Upper lobe of left lung (tissue), 6 donors: ENCODE data around the gene CYP27C1. TPM values are rescaled to one million over a fixed set of nuclear protein-coding genes. Genes with fewer than 3 reads are reported as not detected.

Source experiments
- ATAC-seq, 2 donors: fragments of 200-7000 bp; cut with Tn5 transposase; one replicate each; pipeline ENCODE4 v1.9.1; 2022; ENCODE audit warnings: mild to moderate bottlenecking in 2 of 2, moderate library complexity in 2 of 2; ENCODE audit not compliant: low FRiP score in 2 of 2
- DNase-seq, 2 donors: peaks; one replicate each; pipeline ENCODE4 v3.0.0-alpha.2; 2019 to 2020
- H3K27ac ChIP-seq, 4 donors: fragments of 200-600 bp; sonication (generic); one replicate each; pipeline ENCODE4 v1.5.1; 2016 to 2019
- H3K27me3 ChIP-seq, 4 donors: fragments of 200-600 bp; sonication (generic); one replicate each; pipeline ENCODE4 v1.5.1; 2017 to 2019
- H3K36me3 ChIP-seq, 4 donors: fragments of 200-600 bp; sonication (generic); one replicate each; pipeline ENCODE4 v1.5.1; 2016 to 2019
- H3K4me1 ChIP-seq, 4 donors: fragments of 200-600 bp; sonication (generic); one replicate each; pipeline ENCODE4 v1.5.1; 2018 to 2019
- H3K4me3 ChIP-seq, 4 donors: fragments of 200-600 bp; sonication (generic); one replicate each; pipeline ENCODE4 v1.5.1; 2017 to 2019; ENCODE audit warnings: mild to moderate bottlenecking in 2 of 4, moderate library complexity in 1 of 4
- H3K9me3 ChIP-seq, 4 donors: fragments of 200-600 bp; sonication (generic); one replicate each; pipeline ENCODE4 v1.5.1; 2018 to 2019
- EP300 ChIP-seq, 4 donors: sonication (generic); formaldehyde crosslinking; IDR thresholded peaks; one replicate each; pipeline ENCODE4 v1.5.1; 2017; ENCODE audit warnings: antibody characterized with exemption in 4 of 4, control low read depth in 2 of 4
- POLR2A ChIP-seq, 4 donors: fragments of 450-650 bp; IDR thresholded peaks; one replicate each; pipeline ENCODE4 v1.5.1; 2016 to 2017; ENCODE audit warnings: antibody characterized with exemption in 4 of 4, mild to moderate bottlenecking in 2 of 4
- POLR2AphosphoS5 ChIP-seq, 2 donors: sonication (generic); formaldehyde crosslinking; IDR thresholded peaks; one replicate each; pipeline ENCODE4 v1.5.1; 2017; ENCODE audit warnings: antibody characterized with exemption in 2 of 2
- WGBS, 2 donors: methylation state at CpG; one replicate each; pipeline ENCODE4 v1.1.5; 2017 to 2018; 5-methylcytosine and 5-hydroxymethylcytosine counted together
- total RNA-seq, 6 donors: library from RNA; depleted of rRNA in 4 of 6; stranded (reverse); fragments of >200 nt in 4 of 6; gene quantifications; one replicate each; pipeline versions ENCODE4 v1.1.0 to v1.2.1, GENCODE V29; 2016 to 2021
- TF ChIP-seq, protein P1 (sequence below), 6 experiments: fragments of 450-650 bp in 4 of 6; fragments of 200-600 bp in 2 of 6; sonication (generic) in 2 of 6; IDR thresholded peaks; one replicate each; pipeline ENCODE4 v1.5.1; 2016 to 2019; ENCODE audit warnings: antibody characterized with exemption in 6 of 6
- donor health status: DM: no; HTN: no; CAD: no; lungs with moderate emphysema.
- donor health status: DM: no; HTN: yes; CAD: no; lungs with severe emphysema.

The CYP27C1 gene
- total RNA-seq, 6 donors from 2014 or later = 0.11 to 0.39 (median 0.14) TPM; not detected in 2

DNA sequence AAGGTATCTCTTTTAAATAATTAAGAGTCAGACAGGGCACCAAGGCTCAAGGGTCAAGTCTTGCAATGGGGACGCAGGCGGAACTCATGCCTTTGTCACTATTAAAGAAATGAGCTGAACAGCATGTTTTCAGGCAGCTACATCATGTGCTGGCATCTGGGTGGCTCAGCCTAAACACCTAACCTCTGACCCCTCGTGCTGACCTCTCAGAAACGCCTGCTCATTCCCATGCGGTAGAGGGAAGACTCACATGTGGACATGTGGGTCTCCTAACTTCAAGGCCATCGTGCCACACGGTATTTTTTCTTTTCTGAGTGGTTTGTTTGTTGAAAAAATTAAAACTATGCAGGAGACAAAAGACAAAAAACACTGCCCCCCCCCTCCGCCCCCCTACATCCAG lies 31.3 kb downstream of the CYP27C1 start:
- Histone ChIP-seq H3K27ac (no peak overlapping the region), H3K4me1 (no peaks in the 10 kb centered on the region), H3K4me3 (no peak overlapping the region), H3K36me3 (no peaks in the 10 kb centered on the region), H3K9me3 (peaks cover 0 to 2% (median 0%) of the 10 kb centered on the region in 4 donors), H3K27me3 (no peaks in the 10 kb centered on the region)
- ATAC-seq (no peak), DNase-seq (no peak)
- no peak for TF ChIP-seq POLR2AphosphoS5 (IDR thresholded peaks at IDR 0.05)
- no peak for TF ChIP-seq POLR2A (IDR thresholded peaks at IDR 0.05)
- TF ChIP-seq EP300 (IDR thresholded peaks at IDR 0.05) = no peak
- TF ChIP-seq, protein P1, sequence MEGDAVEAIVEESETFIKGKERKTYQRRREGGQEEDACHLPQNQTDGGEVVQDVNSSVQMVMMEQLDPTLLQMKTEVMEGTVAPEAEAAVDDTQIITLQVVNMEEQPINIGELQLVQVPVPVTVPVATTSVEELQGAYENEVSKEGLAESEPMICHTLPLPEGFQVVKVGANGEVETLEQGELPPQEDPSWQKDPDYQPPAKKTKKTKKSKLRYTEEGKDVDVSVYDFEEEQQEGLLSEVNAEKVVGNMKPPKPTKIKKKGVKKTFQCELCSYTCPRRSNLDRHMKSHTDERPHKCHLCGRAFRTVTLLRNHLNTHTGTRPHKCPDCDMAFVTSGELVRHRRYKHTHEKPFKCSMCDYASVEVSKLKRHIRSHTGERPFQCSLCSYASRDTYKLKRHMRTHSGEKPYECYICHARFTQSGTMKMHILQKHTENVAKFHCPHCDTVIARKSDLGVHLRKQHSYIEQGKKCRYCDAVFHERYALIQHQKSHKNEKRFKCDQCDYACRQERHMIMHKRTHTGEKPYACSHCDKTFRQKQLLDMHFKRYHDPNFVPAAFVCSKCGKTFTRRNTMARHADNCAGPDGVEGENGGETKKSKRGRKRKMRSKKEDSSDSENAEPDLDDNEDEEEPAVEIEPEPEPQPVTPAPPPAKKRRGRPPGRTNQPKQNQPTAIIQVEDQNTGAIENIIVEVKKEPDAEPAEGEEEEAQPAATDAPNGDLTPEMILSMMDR (IDR thresholded peaks at IDR 0.05) = no peak
- 88 to 89% methylated on average over 8 of the region's 8 CpGs for WGBS, 2 donors

DNA sequence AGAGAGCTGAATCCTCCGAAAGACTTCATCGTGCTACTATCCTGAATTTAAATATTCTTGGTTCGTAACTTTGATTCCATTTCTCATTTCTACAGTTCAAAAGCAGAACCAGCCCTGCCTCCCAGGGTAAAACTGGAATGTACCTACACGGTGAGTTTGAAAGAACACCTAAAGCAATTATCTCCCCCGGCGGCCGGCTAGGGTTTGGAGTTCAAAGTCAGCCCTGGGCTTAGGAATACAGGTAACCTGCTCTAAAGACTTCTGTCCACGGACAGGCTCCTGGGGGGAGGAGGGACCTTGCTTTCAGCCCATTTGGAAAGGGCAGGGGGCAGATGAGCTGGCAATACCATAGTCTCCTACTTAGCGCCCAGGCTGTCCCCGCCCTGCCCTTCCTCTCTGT lies 32.3 kb downstream of the CYP27C1 start:
- no peaks in the 10 kb centered on the region for H3K27me3 ChIP-seq
- WGBS, 2 donors = 77 to 81% methylated on average over 10 of the region's 10 CpGs
- no peak overlapping the region for H3K4me3 ChIP-seq
- no peak for ATAC-seq
- no peaks in the 10 kb centered on the region for H3K4me1 ChIP-seq
- TF ChIP-seq EP300 (IDR thresholded peaks at IDR 0.05) (no peak), POLR2AphosphoS5 (IDR thresholded peaks at IDR 0.05) (no peak), POLR2A (IDR thresholded peaks at IDR 0.05) (no peak)
- TF ChIP-seq, protein P1 (IDR thresholded peaks at IDR 0.05) = no peak
- H3K27ac ChIP-seq = no peak overlapping the region
- peaks cover 0 to 2% (median 0%) of the 10 kb centered on the region in 4 donors for H3K9me3 ChIP-seq
- H3K36me3 ChIP-seq = no peaks in the 10 kb centered on the region
- DNase-seq = no peak

DNA sequence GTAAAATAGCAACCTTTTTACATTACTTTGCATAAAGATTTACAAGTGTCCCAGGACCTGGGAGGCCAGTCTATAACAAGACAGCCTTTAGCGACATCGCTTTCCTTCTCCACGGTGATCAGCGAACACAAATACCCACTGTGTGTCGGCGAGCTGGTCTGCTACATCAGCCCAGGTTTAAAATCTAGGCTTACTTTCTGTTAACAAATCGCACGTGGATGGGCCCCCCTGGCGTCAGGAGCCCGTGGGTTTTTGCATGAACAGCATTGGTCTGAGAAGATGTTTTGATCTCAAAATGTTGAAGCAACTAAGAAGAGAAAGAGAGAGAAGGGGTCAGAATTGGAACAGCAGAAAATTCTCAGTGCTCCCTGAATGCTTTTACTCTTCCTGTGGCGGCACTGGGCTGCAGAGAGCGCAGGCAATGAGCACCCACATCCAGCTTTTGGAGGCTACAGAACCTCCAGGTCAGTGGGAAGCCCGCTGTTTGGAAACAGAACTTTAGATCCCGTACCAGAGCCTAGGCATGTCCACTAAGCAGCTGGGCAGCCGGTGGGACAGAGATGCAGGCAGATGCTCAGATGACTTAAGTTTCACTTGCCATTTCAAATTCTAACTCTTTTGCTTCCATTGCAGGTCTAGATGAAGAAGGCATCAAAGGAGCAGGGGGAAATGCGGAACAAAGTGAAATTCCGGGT lies 32.9 kb downstream of the CYP27C1 start:
- Histone ChIP-seq H3K27ac (no peak overlapping the region), H3K4me1 (no peaks in the 10 kb centered on the region), H3K4me3 (no peak overlapping the region), H3K27me3 (no peaks in the 10 kb centered on the region), H3K36me3 (no peaks in the 10 kb centered on the region), H3K9me3 (peaks cover 0 to 2% (median 0%) of the 10 kb centered on the region in 4 donors)
- WGBS, 2 donors = 78 to 82% methylated on average over 17 of the region's 17 CpGs
- ATAC-seq (no peak), DNase-seq (no peak)
- TF ChIP-seq EP300 (IDR thresholded peaks at IDR 0.05) (no peak), POLR2AphosphoS5 (IDR thresholded peaks at IDR 0.05) (no peak)
- TF ChIP-seq, protein P1 (IDR thresholded peaks at IDR 0.05) = no peak

DNA sequence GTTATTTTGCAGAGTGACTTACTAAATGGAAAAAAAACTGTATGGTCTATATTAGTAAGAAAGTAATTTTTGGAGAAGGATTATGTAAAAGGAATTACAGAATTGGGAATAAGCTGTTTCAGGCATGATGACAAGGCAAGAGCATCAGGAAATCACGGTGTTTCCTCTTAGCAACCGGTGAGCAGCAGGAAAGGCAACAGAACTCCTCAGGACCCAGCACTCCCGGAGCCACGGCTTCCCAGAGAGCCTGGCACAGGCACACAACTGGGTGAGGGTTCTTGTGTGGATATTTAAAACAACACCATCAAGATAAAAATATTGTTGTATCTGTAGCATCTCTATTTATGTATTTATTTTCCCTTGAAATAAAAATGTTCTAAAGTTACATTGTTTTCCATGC lies 34.4 kb downstream of the CYP27C1 start:
- TF ChIP-seq, protein P1 (IDR thresholded peaks at IDR 0.05) = no peak
- TF ChIP-seq POLR2AphosphoS5 (IDR thresholded peaks at IDR 0.05) (no peak), POLR2A (IDR thresholded peaks at IDR 0.05) (no peak), EP300 (IDR thresholded peaks at IDR 0.05) (no peak)

DNA sequence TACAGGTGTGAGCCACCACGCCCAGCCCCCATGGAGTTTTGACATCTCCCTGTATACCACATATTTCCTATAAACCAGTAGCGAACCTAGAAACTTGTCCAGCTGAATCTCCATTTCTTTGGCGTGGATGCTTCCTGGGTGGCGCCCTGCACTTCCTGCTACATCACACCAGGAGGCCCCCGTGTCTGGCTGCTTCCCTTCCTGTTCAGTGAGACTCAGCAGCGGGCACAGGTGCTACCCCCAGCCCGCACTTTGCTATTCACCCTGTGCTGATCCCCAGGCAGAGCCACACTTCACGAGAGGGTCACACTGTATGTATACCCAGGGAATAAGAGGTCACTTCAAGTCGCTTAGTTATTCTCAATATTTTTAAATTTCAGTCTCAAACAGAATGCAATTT lies 35.0 kb downstream of the CYP27C1 start:
- TF ChIP-seq POLR2AphosphoS5 (IDR thresholded peaks at IDR 0.05) = no peak
- TF ChIP-seq EP300 (IDR thresholded peaks at IDR 0.05) = no peak
- Histone ChIP-seq H3K9me3 (peaks cover 0 to 2% (median 0%) of the 10 kb centered on the region in 4 donors), H3K27me3 (no peaks in the 10 kb centered on the region), H3K27ac (no peak overlapping the region), H3K4me1 (no peaks in the 10 kb centered on the region), H3K36me3 (no peaks in the 10 kb centered on the region), H3K4me3 (no peak overlapping the region)
- ATAC-seq = no peak
- WGBS, 2 donors = 60 to 66% methylated on average over 9 of the region's 9 CpGs
- DNase-seq = no peak

More for the DNA sequence above, 34.4 kb downstream of the CYP27C1 start:
- ATAC-seq = no peak
- Histone ChIP-seq H3K9me3 (peaks cover 0 to 2% (median 0%) of the 10 kb centered on the region in 4 donors), H3K27me3 (no peaks in the 10 kb centered on the region), H3K27ac (no peak overlapping the region), H3K36me3 (no peaks in the 10 kb centered on the region), H3K4me3 (no peak overlapping the region), H3K4me1 (no peaks in the 10 kb centered on the region)
- 36 to 37% methylated on average over 4 of the region's 4 CpGs for WGBS, 2 donors
- DNase-seq = no peak
